NT2/D1 (cell line): ENCODE measurements around the gene MLC1.

Experiments
- SUZ12 ChIP-seq: IDR thresholded peaks from 2 replicates; pipeline ENCODE4 v1.6.1; 2011; ENCODE audit not compliant: insufficient read length, insufficient read depth; ENCODE audit errors: extremely low read depth
- YY1 ChIP-seq: IDR thresholded peaks from 2 replicates; pipeline ENCODE4 v1.6.1; 2011; ENCODE audit not compliant: insufficient read length, insufficient read depth
- ZNF274 ChIP-seq: IDR thresholded peaks from 2 replicates; pipeline ENCODE4 v1.6.1; 2011; ENCODE audit warnings: mild to moderate bottlenecking, low read depth, low read length

- TF ChIP-seq YY1 (no peak), ZNF274 (no peak), SUZ12 (no peak)
These were observed 5.2 kb downstream of the MLC1 start for GRCh38 chr22:50080077-50080465.
